Breast epithelium (tissue), 4 donors: ENCODE results near the gene ATPAF2. TPM values are rescaled to one million over a fixed set of nuclear protein-coding genes. Genes with fewer than 3 reads are reported as not detected.
A peak's percentile ranks its signal among the peaks of the same experiment; 100 is the strongest.

Experiments
- DNase-seq, 2 donors: peaks; one replicate each; pipeline ENCODE4 v3.0.0-alpha.2; 2019; ENCODE audit warnings: low spot score in 2 of 2
- H3K27ac ChIP-seq, 2 donors: fragments of 200-600 bp; sonication (generic) in 1 of 2; one replicate each; pipeline ENCODE4 v1.5.1; 2016 to 2019; ENCODE audit warnings: mild to moderate bottlenecking in 1 of 2
- H3K27me3 ChIP-seq, 2 donors: fragments of 200-600 bp; sonication (generic) in 1 of 2; one replicate each; pipeline versions ENCODE4 v1.5.1 to v1.6.0; 2017 to 2019; ENCODE audit warnings: control low read depth in 1 of 2, mild to moderate bottlenecking in 1 of 2
- H3K36me3 ChIP-seq: fragments of 200-600 bp; one replicate; pipeline ENCODE4 v1.5.1; 2019
- H3K4me1 ChIP-seq, 2 donors: fragments of 200-600 bp; sonication (generic); one replicate each; pipeline ENCODE4 v1.5.1; 2016 to 2019; ENCODE audit warnings: control low read depth in 1 of 2
- H3K4me3 ChIP-seq, 3 donors: fragments of 200-600 bp; sonication (generic); 1 replicate in 2 of 3; 2 replicates in 1 of 3; pipeline ENCODE4 v1.5.1; 2016 to 2019; ENCODE audit warnings: mild to moderate bottlenecking in 3 of 3, moderate library complexity in 2 of 3
- H3K9me3 ChIP-seq, 2 donors: fragments of 200-600 bp; sonication (generic) in 1 of 2; one replicate each; pipeline ENCODE4 v1.5.1; 2016 to 2019; ENCODE audit warnings: control low read depth in 1 of 2
- POLR2A ChIP-seq: fragments of 450-650 bp; IDR thresholded peaks from one replicate; pipeline ENCODE4 v1.6.1; 2016; ENCODE audit warnings: antibody characterized with exemption, mild to moderate bottlenecking, moderate library complexity
- POLR2AphosphoS5 ChIP-seq, 3 donors: sonication (generic); formaldehyde crosslinking; IDR thresholded peaks; one replicate each; pipeline ENCODE4 v1.6.1; 2017; ENCODE audit warnings: antibody characterized with exemption in 3 of 3
- intact Hi-C: fragments of 100-400 bp; cut with DNase I; formaldehyde crosslinking; loops from one replicate; pipeline ENCODE4 v1.15.1; 2023; ENCODE audit warnings: low total_unique reads
- total RNA-seq, 3 donors: library from RNA; depleted of rRNA; stranded (reverse); fragments of >200 nt; gene quantifications; one replicate each; pipeline ENCODE4 v1.1.0, GENCODE V29; 2016
- TF ChIP-seq, protein P1 (sequence below), 3 donors: fragments of 450-650 bp; IDR thresholded peaks; one replicate each; pipeline ENCODE4 v1.5.1; 2016 to 2017; ENCODE audit warnings: antibody characterized with exemption in 3 of 3, mild to moderate bottlenecking in 3 of 3, moderate library complexity in 3 of 3

ATPAF2 gene
- total RNA-seq, 3 donors from 2014 or later: 12.9 to 15.7 (median 13.0) TPM

DNA sequence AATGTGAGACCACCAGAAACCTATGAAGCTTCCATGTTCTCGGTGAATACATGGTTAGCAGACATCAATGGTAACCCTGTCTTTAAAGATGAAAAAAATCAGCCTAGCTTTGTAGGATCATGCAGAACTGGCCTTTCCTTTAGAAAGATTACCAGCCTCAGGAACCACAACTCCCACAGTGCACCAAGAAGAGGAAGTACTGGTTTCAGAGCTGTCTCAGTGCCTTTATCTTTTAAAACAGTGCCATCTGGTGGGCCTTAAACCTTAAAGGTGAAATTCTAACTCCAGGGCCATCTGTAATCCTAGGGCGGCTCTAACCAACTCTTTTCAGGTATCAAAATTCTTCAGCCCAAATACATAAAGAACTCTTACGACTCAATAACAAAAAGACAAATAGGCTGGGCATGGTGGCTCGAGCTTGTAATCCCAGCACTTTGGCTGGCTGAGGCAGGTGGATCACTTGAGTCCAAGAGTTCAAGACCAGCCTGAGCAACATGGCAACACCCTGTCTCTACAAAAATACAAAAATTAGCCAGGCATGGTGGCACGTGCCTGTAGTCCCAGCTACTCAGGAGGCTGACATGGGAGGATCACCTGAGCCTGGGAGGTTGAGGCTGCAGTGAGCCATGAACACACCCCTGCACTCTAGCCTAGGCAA is 5.4 kb downstream of the ATPAF2 start:
- peaks cover 4 to 7% of the 10 kb centered on the region in 2 donors for H3K4me1 ChIP-seq
- no peaks in the 10 kb centered on the region for H3K9me3 ChIP-seq
- H3K27me3 ChIP-seq: no peaks in the 10 kb centered on the region
- intact Hi-C loops: loop anchor here (10.0 kb wide), 1 partner anchor 219 kb away; no protein-coding TSS in a partner anchor
- TF ChIP-seq, protein P1, sequence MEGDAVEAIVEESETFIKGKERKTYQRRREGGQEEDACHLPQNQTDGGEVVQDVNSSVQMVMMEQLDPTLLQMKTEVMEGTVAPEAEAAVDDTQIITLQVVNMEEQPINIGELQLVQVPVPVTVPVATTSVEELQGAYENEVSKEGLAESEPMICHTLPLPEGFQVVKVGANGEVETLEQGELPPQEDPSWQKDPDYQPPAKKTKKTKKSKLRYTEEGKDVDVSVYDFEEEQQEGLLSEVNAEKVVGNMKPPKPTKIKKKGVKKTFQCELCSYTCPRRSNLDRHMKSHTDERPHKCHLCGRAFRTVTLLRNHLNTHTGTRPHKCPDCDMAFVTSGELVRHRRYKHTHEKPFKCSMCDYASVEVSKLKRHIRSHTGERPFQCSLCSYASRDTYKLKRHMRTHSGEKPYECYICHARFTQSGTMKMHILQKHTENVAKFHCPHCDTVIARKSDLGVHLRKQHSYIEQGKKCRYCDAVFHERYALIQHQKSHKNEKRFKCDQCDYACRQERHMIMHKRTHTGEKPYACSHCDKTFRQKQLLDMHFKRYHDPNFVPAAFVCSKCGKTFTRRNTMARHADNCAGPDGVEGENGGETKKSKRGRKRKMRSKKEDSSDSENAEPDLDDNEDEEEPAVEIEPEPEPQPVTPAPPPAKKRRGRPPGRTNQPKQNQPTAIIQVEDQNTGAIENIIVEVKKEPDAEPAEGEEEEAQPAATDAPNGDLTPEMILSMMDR (IDR thresholded peaks at IDR 0.05): peak; percentile 18 to 78 (median 63)
- TF ChIP-seq POLR2A: no peak
- peak in 1 of 3 donors; percentile 22 for TF ChIP-seq POLR2AphosphoS5 (IDR thresholded peaks at IDR 0.05)
- no peak overlapping the region for H3K4me3 ChIP-seq
- DNase-seq: peak in 1 of 2 donors; percentile 36
- no peak overlapping the region for H3K27ac ChIP-seq
- H3K36me3 ChIP-seq: no peaks in the 10 kb centered on the region

DNA sequence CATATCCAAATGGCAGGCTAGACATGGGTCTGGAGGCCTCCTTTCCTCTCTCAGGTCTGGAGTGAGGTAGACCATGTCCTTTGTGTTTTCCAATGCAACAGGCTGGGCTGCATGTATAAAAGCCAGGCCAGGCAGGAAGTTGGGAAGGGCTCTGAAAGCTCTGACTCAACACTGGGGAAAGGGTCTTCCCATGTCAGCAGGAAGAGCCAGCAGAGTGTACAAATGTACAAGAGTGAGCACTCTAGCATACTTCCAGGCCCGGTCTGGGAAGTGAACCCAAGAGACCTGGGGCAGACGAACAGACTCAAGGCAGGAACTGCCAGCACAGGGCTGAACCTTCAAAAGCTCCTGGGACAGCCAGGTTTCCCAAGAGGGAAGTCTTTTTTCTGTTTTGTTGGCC is 7.0 kb downstream of the ATPAF2 start:
- H3K4me3 ChIP-seq: no peak overlapping the region
- H3K36me3 ChIP-seq: no peaks in the 10 kb centered on the region
- DNase-seq: no peak
- no peaks in the 10 kb centered on the region for H3K27me3 ChIP-seq
- H3K4me1 ChIP-seq: no peaks in the 10 kb centered on the region
- no peaks in the 10 kb centered on the region for H3K9me3 ChIP-seq
- H3K27ac ChIP-seq: peak overlapping the region in 1 of 2 donors; percentile 7
- intact Hi-C loops: loop anchor here (10.0 kb wide), 1 partner anchor 217 kb away; no protein-coding TSS in a partner anchor
- TF ChIP-seq POLR2AphosphoS5 (IDR thresholded peaks at IDR 0.05): no peak
- TF ChIP-seq POLR2A: no peak
- TF ChIP-seq, protein P1 (IDR thresholded peaks at IDR 0.05): no peak

DNA sequence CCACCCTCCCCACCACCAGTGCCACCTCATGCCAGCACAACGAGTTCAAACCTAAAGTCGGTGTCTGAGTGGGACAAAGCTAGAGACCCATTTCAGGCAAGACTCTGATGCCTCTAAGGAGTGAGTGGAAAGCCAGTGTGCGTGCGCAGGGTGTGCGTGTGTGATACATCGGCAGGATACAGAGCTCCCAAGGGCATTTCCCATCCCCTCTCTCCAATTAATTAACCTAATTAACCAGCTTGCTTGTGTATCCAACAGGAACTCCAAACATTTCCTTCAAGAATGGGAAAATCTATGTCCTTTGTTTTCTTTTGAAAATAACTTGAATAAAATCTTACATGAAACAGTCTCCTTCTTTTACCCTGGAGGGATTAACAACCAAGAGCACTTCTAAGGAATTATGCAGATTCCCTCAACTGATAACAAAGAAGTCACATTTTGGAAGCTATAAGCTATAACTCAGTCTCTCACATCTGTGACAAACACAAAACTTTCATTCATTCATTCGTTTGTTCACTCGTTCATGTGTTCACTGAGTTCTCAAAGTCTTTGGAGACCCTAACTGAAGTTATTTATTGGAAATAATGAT is 9.9 kb downstream of the ATPAF2 start:
- TF ChIP-seq POLR2AphosphoS5 (IDR thresholded peaks at IDR 0.05): no peak
- Histone ChIP-seq H3K9me3 (no peaks in the 10 kb centered on the region), H3K4me1 (no peaks in the 10 kb centered on the region), H3K27me3 (no peaks in the 10 kb centered on the region), H3K27ac (no peak overlapping the region), H3K36me3 (no peaks in the 10 kb centered on the region), H3K4me3 (no peak overlapping the region)
- DNase-seq: no peak
- intact Hi-C loops: no loop called here

DNA sequence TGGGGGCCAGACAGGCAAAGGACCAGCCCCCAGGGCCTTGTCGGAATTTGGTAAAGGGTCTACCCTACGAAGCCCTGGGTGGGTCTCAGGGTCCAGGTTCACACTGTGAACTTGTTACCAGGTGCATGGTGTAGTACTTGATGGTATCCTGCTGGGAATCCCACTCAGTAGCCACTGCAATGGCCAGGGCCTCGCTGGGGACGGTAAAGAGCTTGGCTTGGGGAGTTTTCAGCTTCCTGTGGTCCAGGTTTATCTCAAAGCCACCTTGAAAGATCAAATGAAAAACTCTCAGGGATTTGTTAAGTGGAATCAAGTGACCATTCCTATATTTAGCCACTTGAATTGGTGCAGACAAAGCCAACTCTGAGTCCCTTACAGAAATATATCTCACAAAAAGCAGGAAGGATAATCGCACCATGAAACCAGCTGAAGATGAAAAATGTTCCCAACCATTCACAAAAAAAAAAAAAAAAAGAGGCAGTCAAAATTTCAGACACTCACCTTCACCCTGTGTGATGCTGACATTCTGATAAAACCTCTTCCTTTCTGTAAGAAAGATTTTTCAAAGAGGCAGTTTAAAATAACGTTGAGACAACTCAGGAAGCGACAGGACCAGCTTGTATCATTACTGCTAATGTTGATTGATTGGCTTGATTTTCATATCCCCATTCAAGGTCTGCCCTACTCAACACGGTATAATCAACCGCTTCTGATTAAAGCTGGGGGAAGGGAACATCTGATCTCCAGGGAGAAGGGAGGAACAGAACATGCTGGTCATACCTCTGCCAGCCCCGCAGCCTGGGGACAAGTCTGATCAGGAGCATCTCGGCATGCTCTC is 10.6 kb downstream of the ATPAF2 start:
- DNase-seq: no peak
- no peaks in the 10 kb centered on the region for H3K4me1 ChIP-seq
- intact Hi-C loops: no loop called here
- no peak for TF ChIP-seq POLR2AphosphoS5 (IDR thresholded peaks at IDR 0.05)
- TF ChIP-seq POLR2A: no peak
- TF ChIP-seq, protein P1 (IDR thresholded peaks at IDR 0.05): no peak
- no peaks in the 10 kb centered on the region for H3K9me3 ChIP-seq
- no peaks in the 10 kb centered on the region for H3K27me3 ChIP-seq
- H3K27ac ChIP-seq: no peak overlapping the region
- H3K4me3 ChIP-seq: no peak overlapping the region
- no peaks in the 10 kb centered on the region for H3K36me3 ChIP-seq

DNA sequence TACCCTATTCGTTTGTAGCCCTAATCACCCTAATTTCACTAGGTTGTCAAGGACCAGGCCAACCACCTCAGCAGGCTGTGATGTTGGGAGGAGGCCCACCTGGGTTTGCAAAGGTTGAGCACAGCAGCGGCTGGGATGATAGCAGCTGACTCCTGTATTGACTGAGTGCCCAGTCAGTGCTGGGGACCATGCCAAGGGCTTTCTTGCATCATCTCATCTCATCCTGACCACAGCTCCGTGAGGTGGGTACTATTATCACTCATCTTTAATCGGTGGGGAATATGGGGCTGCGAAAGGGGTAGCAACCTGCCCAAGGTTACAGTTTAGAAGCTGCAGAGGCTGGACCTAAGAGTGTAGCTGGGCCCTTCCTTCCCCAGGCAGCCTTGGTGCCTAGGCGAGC is 11.7 kb downstream of the ATPAF2 start:
- no peaks in the 10 kb centered on the region for H3K36me3 ChIP-seq
- TF ChIP-seq, protein P1 (IDR thresholded peaks at IDR 0.05): no peak
- TF ChIP-seq POLR2AphosphoS5 (IDR thresholded peaks at IDR 0.05): no peak
- TF ChIP-seq POLR2A: no peak
- H3K27ac ChIP-seq: no peak overlapping the region
- no peaks in the 10 kb centered on the region for H3K4me1 ChIP-seq
- H3K27me3 ChIP-seq: no peaks in the 10 kb centered on the region
- H3K9me3 ChIP-seq: no peaks in the 10 kb centered on the region
- H3K4me3 ChIP-seq: no peak overlapping the region
- intact Hi-C loops: no loop called here
- no peak for DNase-seq
